SK-N-SH (cell line): ENCODE data around the gene CACNA1H. TPM values are rescaled to one million over a fixed set of nuclear protein-coding genes. Genes with fewer than 3 reads are reported as not detected.

Experiments used
- CTCF ChIA-PET: fragments of 300-600, 350-600 bp; formaldehyde crosslinking; extraction: SDS; loops from one replicate; lab custom pipeline; 2021; lab: Yijun Ruan, JAX
- POLR2A ChIA-PET: fragments of 350-600 bp; sonication (Branson Sonifier 250); formaldehyde crosslinking; extraction: SDS; loops from one replicate; lab custom pipeline; 2020; ENCODE audit warnings: antibody characterized with exemption, inconsistent platforms; lab: Yijun Ruan, JAX
- DNase-seq: peaks from one replicate; pipeline ENCODE4 v3.0.0; 2012
- H2AFZ ChIP-seq: fragments of 200-600 bp; sonication (generic); 2 replicates; pipeline ENCODE4 v1.8.1; 2016; ENCODE audit warnings: antibody characterized with exemption, mild to moderate bottlenecking, low read depth
- H3F3A ChIP-seq: fragments of 200-600 bp; sonication (generic); replicated peaks from 2 replicates; pipeline ENCODE3; 2016; ENCODE audit warnings: antibody characterized with exemption, mild to moderate bottlenecking; ENCODE audit not compliant: insufficient read depth
- H3K27ac ChIP-seq, 2 experiments: fragments of 200-500 bp in 1 of 2; fragments of 200-600 bp in 1 of 2; sonication (Bioruptor generic) in 1 of 2; sonication (generic), shearing (Covaris generic) in 1 of 2; 2 replicates each; pipeline versions ENCODE4 v1.5.1 to v1.6.1; 2014 to 2016; ENCODE audit warnings: low read depth in 2 of 2, inconsistent platforms in 1 of 2, low read length in 1 of 2, mild to moderate bottlenecking in 1 of 2, mixed read lengths in 1 of 2
- H3K27me3 ChIP-seq: fragments of 200-600 bp; sonication (generic), shearing (Covaris generic); 2 replicates; pipeline ENCODE4 v1.6.1; 2016; ENCODE audit warnings: mixed run types; ENCODE audit not compliant: insufficient read depth
- H3K36me3 ChIP-seq, 2 experiments: fragments of 200-500 bp in 1 of 2; fragments of 200-600 bp in 1 of 2; sonication (Bioruptor generic) in 1 of 2; sonication (generic) in 1 of 2; replicated peaks in 1 of 2; 2 replicates each; pipeline versions ENCODE3 to v1.5.1; 2014 to 2016; ENCODE audit warnings: low read length in 1 of 2, mild to moderate bottlenecking in 1 of 2; ENCODE audit not compliant: insufficient read depth in 2 of 2, control insufficient read depth in 1 of 2
- H3K4me1 ChIP-seq, 2 experiments: fragments of 200-500 bp in 1 of 2; fragments of 200-600 bp in 1 of 2; sonication (Bioruptor generic) in 1 of 2; sonication (generic), shearing (Covaris generic) in 1 of 2; 2 replicates each; pipeline versions ENCODE4 v1.5.1 to v1.6.1; 2014 to 2016; ENCODE audit warnings: low read depth in 1 of 2, low read length in 1 of 2, mixed run types in 1 of 2; ENCODE audit not compliant: insufficient read depth in 2 of 2, control insufficient read depth in 1 of 2
- H3K4me2 ChIP-seq: fragments of 200-600 bp; sonication (generic), shearing (Covaris generic); 2 replicates; pipeline ENCODE4 v1.6.1; 2017; ENCODE audit warnings: mixed run types
- H3K4me3 ChIP-seq, 2 experiments: fragments of 200-500 bp in 1 of 2; fragments of 200-600 bp in 1 of 2; sonication (Bioruptor generic) in 1 of 2; sonication (generic), shearing (Covaris generic) in 1 of 2; 2 replicates each; pipeline versions ENCODE4 v1.5.1 to v1.8.1; 2014 to 2016; ENCODE audit warnings: low read depth in 2 of 2, inconsistent platforms in 1 of 2, low read length in 1 of 2, mild to moderate bottlenecking in 1 of 2, mixed read lengths in 1 of 2, moderate library complexity in 1 of 2
- H3K79me2 ChIP-seq: fragments of 200-600 bp; sonication (generic); 2 replicates; pipeline ENCODE4 v1.8.1; 2017; ENCODE audit warnings: mild to moderate bottlenecking; ENCODE audit not compliant: insufficient read depth
- H3K9ac ChIP-seq: fragments of 200-600 bp; sonication (generic); 2 replicates; pipeline ENCODE4 v1.6.1; 2017; ENCODE audit warnings: mixed run types
- H3K9me2 ChIP-seq: fragments of 200-600 bp; sonication (generic); 2 replicates; pipeline ENCODE4 v1.6.1; 2017; ENCODE audit warnings: mixed run types
- H3K9me3 ChIP-seq: fragments of 200-600 bp; sonication (generic); 2 replicates; pipeline ENCODE4 v1.6.1; 2017; ENCODE audit warnings: mixed run types, mild to moderate bottlenecking, moderate library complexity
- H4K20me1 ChIP-seq: fragments of 200-600 bp; sonication (generic); 2 replicates; pipeline ENCODE4 v1.6.1; 2017; ENCODE audit warnings: mild to moderate bottlenecking, mixed run types; ENCODE audit not compliant: insufficient read depth
- CTCF ChIP-seq: fragments of 200-600 bp; sonication (generic); IDR thresholded peaks from 2 replicates; pipeline ENCODE4 v1.6.1; 2017; ENCODE audit warnings: antibody characterized with exemption, mild to moderate bottlenecking, moderate library complexity
- FOXJ3 ChIP-seq: sonication (generic); formaldehyde crosslinking; IDR thresholded peaks from 2 replicates; pipeline ENCODE4 v1.5.1; 2020; ENCODE audit warnings: mild to moderate bottlenecking, missing genetic modification reagents
- FOXM1 ChIP-seq: IDR thresholded peaks from 2 replicates; pipeline ENCODE4 v1.4.0; 2012; ENCODE audit warnings: low read depth, mild to moderate bottlenecking
- GATA2 ChIP-seq: sonication (generic); formaldehyde crosslinking; IDR thresholded peaks from 2 replicates; pipeline ENCODE4 v1.5.0; 2020; ENCODE audit warnings: mild to moderate bottlenecking, missing genetic modification reagents
- MAX ChIP-seq: IDR thresholded peaks from 2 replicates; pipeline ENCODE4 v1.4.0; 2012; ENCODE audit warnings: low read depth
- MXI1 ChIP-seq: IDR thresholded peaks from 2 replicates; pipeline ENCODE4 v1.6.1; 2012; ENCODE audit warnings: mild to moderate bottlenecking, low read depth, low read length, improper control_type of control experiment
- NRF1 ChIP-seq: IDR thresholded peaks from 2 replicates; pipeline ENCODE4 v1.6.1; 2012; ENCODE audit warnings: low read depth, mild to moderate bottlenecking, low read length
- PBX3 ChIP-seq: IDR thresholded peaks from 2 replicates; pipeline ENCODE4; 2012
- RAD21 ChIP-seq: IDR thresholded peaks from 2 replicates; pipeline ENCODE4 v1.6.1; 2012; ENCODE audit warnings: mild to moderate bottlenecking, low read length
- RCOR1 ChIP-seq: fragments of 150-350 bp; IDR thresholded peaks from 2 replicates; pipeline ENCODE4 v1.6.1; 2017; ENCODE audit warnings: antibody characterized with exemption, low read length
- REST ChIP-seq: IDR thresholded peaks from 2 replicates; pipeline ENCODE4 v1.6.1; 2012; ENCODE audit warnings: mild to moderate bottlenecking, low read depth, low read length, moderate library complexity
- RFX5 ChIP-seq: IDR thresholded peaks from 2 replicates; pipeline ENCODE4 v1.6.1; 2012; ENCODE audit warnings: mild to moderate bottlenecking, improper control_type of control experiment, low read length
- SMC3 ChIP-seq: IDR thresholded peaks from 2 replicates; pipeline ENCODE4 v1.6.1; 2012; ENCODE audit warnings: low read depth, low read length, improper control_type of control experiment
- TCF12 ChIP-seq: IDR thresholded peaks from 2 replicates; pipeline ENCODE4 v1.4.0; 2012
- USF1 ChIP-seq: IDR thresholded peaks from 2 replicates; pipeline ENCODE4 v1.4.0; 2012; ENCODE audit warnings: low read depth, borderline replicate concordance
- YY1 ChIP-seq: IDR thresholded peaks from 2 replicates; pipeline ENCODE4 v1.4.0; 2012; ENCODE audit warnings: low read depth, mild to moderate bottlenecking
- ZBTB33 ChIP-seq: IDR thresholded peaks from 2 replicates; pipeline ENCODE4 v1.4.0; 2012; ENCODE audit warnings: low read depth, borderline replicate concordance
- WGBS: methylation state at CpG from one replicate; pipeline ENCODE4 v1.1.6; 2017; ENCODE audit warnings: low lambda C conversion rate; 5-methylcytosine and 5-hydroxymethylcytosine counted together
- polyA plus RNA-seq, 3 experiments: library from polyadenylated mRNA; depleted of rRNA; stranded (reverse); fragments of >200 nt; gene quantifications; 2 replicates each; pipeline ENCODE4 v1.2.3, GENCODE V29; 2012

CACNA1H gene
- polyA plus RNA-seq, 1 of the 3 experiments (the other 2 are of a cell fraction), result not detected

- Histone ChIP-seq H3K36me3 (no peaks in the 10 kb centered on the region), H3K9me2 (no peaks in the 10 kb centered on the region), H3K9me3 (no peaks in the 10 kb centered on the region), H3K27ac (no peak overlapping the region), H3K79me2 (no peaks in the 10 kb centered on the region), H3K9ac (no peak overlapping the region), H2AFZ (no peak overlapping the region), H3K27me3 (peaks cover 51% of the 10 kb centered on the region), H4K20me1 (no peaks in the 10 kb centered on the region), H3F3A (no peaks in the 10 kb centered on the region), H3K4me2 (no peak overlapping the region), H3K4me3 (no peak overlapping the region), H3K4me1 (no peaks in the 10 kb centered on the region)
- ChIA-PET POLR2A (no interaction called here), CTCF (no interaction called here)
- TF ChIP-seq NRF1 (no peak), FOXJ3 (CRISPR knock-in tag) (no peak), FOXM1 (no peak), TCF12 (no peak), SMC3 (no peak), RCOR1 (no peak), PBX3 (no peak), MAX (no peak), ZBTB33 (no peak), YY1 (no peak)
- 52% methylated on average over 3 of the region's 18 CpGs for WGBS
- DNase-seq, result no peak
Measured at GRCh38 chr16:1133271-1133670, 19.6 kb upstream of the CACNA1H start.

- DNase-seq, result no peak
- CTCF ChIA-PET, result no interaction called here
Measured at GRCh38 chr16:1133810-1134520, 18.9 kb upstream of the CACNA1H start.

More at GRCh38 chr16:1133810-1134520, 18.9 kb upstream of the CACNA1H start:
- POLR2A ChIA-PET, result no interaction called here
- no peak overlapping the region for H3K9ac ChIP-seq
- no peaks in the 10 kb centered on the region for H3K9me3 ChIP-seq
- H3K4me1 ChIP-seq, result no peaks in the 10 kb centered on the region
- H3K4me3 ChIP-seq, result no peak overlapping the region
- H3K9me2 ChIP-seq, result no peaks in the 10 kb centered on the region
- H4K20me1 ChIP-seq, result no peaks in the 10 kb centered on the region
- H3F3A ChIP-seq, result no peaks in the 10 kb centered on the region
- H3K27ac ChIP-seq, result no peak overlapping the region
- no peaks in the 10 kb centered on the region for H3K79me2 ChIP-seq
- 18% methylated on average over 6 of the region's 30 CpGs for WGBS
- H3K36me3 ChIP-seq, result no peaks in the 10 kb centered on the region
- TF ChIP-seq GATA2 (no peak), USF1 (no peak), MXI1 (no peak), CTCF (no peak), RFX5 (no peak), SMC3 (no peak), RCOR1 (no peak), RAD21 (no peak), REST (no peak)
- H3K27me3 ChIP-seq, result peaks cover 58% of the 10 kb centered on the region
- no peak overlapping the region for H3K4me2 ChIP-seq
- no peak overlapping the region for H2AFZ ChIP-seq
